Natural killer cell (primary cell): ENCODE results near the gene ZNF318. TPM values are rescaled to one million over a fixed set of nuclear protein-coding genes. Genes with fewer than 3 reads are reported as not detected.
"Not testable (repeated sequence)": the region's sequence is repeated elsewhere in the genome, so short reads cannot be mapped to it uniquely, and the experiment has no call there.

Source experiments
- ATAC-seq, 3 donors: fragments of 150-1000 bp in 2 of 3; fragments of 200-7000 bp in 1 of 3; cut with Tn5 transposase; 1 replicate in 1 of 3; 2 replicates in 2 of 3; pipeline ENCODE4 v1.10.0; 2021; ENCODE audit warnings: mild to moderate bottlenecking in 2 of 3, moderate library complexity in 2 of 3
- DNase-seq, 2 donors: peaks; one replicate each; pipeline versions ENCODE4 v3.0.0 to v3.0.0-alpha.2; 2013 to 2021; ENCODE audit warnings: mixed read lengths in 1 of 2
- H3K27ac ChIP-seq: one replicate; pipeline ENCODE4 v1.5.1; 2013; ENCODE audit warnings: mild to moderate bottlenecking, low read length
- H3K27me3 ChIP-seq: one replicate; pipeline ENCODE4 v1.6.1; 2013; ENCODE audit warnings: low read length; ENCODE audit not compliant: control insufficient read depth, insufficient read depth
- H3K36me3 ChIP-seq: one replicate; pipeline ENCODE4 v1.6.1; 2013; ENCODE audit warnings: low read length; ENCODE audit not compliant: control insufficient read depth, insufficient read depth
- H3K4me1 ChIP-seq: one replicate; pipeline ENCODE4 v1.6.1; 2013; ENCODE audit warnings: low read length; ENCODE audit not compliant: control insufficient read depth, insufficient read depth
- H3K4me3 ChIP-seq: one replicate; pipeline ENCODE4 v1.5.1; 2013; ENCODE audit warnings: low read length
- H3K9me3 ChIP-seq: one replicate; pipeline ENCODE4 v1.6.1; 2013; ENCODE audit warnings: low read length; ENCODE audit not compliant: control insufficient read depth, insufficient read depth
- H3K27ac Mint-ChIP-seq, 2 donors: one replicate each; pipeline ENCODE4 v1.8.0; 2022; ENCODE audit warnings: mild to moderate bottlenecking in 2 of 2, mixed read lengths in 2 of 2, moderate library complexity in 1 of 2
- H3K27me3 Mint-ChIP-seq, 2 donors: one replicate each; pipeline ENCODE4 v1.8.0; 2022; ENCODE audit warnings: low read depth in 2 of 2, mixed read lengths in 2 of 2
- H3K36me3 Mint-ChIP-seq: one replicate; pipeline ENCODE4 v1.8.0; 2022; ENCODE audit warnings: mixed read lengths
- H3K4me1 Mint-ChIP-seq, 2 donors: one replicate each; pipeline ENCODE4 v1.8.0; 2022; ENCODE audit warnings: mixed read lengths in 2 of 2
- H3K4me3 Mint-ChIP-seq: one replicate; pipeline ENCODE4 v1.8.0; 2022; ENCODE audit warnings: mild to moderate bottlenecking, moderate library complexity, mixed read lengths
- H3K9me3 Mint-ChIP-seq, 2 donors: one replicate each; pipeline ENCODE4 v1.8.0; 2022; ENCODE audit warnings: mixed read lengths in 2 of 2
- WGBS: methylation state at CpG from one replicate; pipeline ENCODE4 v1.1.7; 2013; ENCODE audit warnings: missing lambda C conversion rate; ENCODE audit not compliant: insufficient coverage; 5-methylcytosine and 5-hydroxymethylcytosine counted together
- intact Hi-C: fragments of 100-400 bp; cut with micrococcal nuclease; formaldehyde crosslinking; loops from one replicate; pipeline ENCODE4 v1.14.2; 2022
- total RNA-seq, 4 donors: library from RNA; stranded (reverse); fragments of 120-200 nt in 1 of 4; gene quantifications; one replicate each; pipeline versions ENCODE4 v1.2.3 to v1.2.4, GENCODE V29; 2013 to 2022
- TF ChIP-seq, protein P1 (sequence below): fragments of 200-600 bp; IDR thresholded peaks from one replicate; pipeline ENCODE4 v1.8.0; 2022; ENCODE audit warnings: antibody characterized with exemption

ZNF318 gene
- total RNA-seq, 3 donors from 2014 or later (not counting 1 experiment from before 2014, with no cell fraction given), result 34.6 to 45.9 (median 43.0) TPM

DNA sequence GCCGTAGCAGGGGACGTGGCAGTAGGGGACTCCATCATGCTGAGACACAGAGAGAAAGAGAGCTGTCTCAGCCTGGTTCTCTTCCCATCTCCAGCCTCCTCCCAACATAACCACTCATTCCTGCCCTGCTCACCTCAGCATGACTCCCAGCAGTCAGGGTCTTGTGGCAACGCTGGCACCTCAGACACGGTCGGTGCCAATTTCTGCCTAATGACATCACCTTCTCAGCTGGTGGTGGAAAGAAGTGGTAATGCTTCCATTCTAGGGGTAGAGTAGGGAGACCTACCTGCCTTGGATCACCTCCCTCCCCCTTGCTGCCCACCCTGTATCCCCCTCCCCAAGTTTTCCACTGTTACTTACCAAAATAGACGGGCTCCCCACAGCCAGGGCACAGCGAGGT is 63.4 kb downstream of the ZNF318 start:
- Histone ChIP-seq H3K27me3 (no peaks in the 10 kb centered on the region), H3K36me3 (no peaks in the 10 kb centered on the region), H3K4me3 (no peak overlapping the region), H3K9me3 (no peaks in the 10 kb centered on the region), H3K27ac (no peak overlapping the region), H3K4me1 (peaks cover 13% of the 10 kb centered on the region)
- H3K27ac Mint-ChIP-seq, result no peak overlapping the region
- no peak overlapping the region for H3K4me3 Mint-ChIP-seq
- TF ChIP-seq, protein P1, sequence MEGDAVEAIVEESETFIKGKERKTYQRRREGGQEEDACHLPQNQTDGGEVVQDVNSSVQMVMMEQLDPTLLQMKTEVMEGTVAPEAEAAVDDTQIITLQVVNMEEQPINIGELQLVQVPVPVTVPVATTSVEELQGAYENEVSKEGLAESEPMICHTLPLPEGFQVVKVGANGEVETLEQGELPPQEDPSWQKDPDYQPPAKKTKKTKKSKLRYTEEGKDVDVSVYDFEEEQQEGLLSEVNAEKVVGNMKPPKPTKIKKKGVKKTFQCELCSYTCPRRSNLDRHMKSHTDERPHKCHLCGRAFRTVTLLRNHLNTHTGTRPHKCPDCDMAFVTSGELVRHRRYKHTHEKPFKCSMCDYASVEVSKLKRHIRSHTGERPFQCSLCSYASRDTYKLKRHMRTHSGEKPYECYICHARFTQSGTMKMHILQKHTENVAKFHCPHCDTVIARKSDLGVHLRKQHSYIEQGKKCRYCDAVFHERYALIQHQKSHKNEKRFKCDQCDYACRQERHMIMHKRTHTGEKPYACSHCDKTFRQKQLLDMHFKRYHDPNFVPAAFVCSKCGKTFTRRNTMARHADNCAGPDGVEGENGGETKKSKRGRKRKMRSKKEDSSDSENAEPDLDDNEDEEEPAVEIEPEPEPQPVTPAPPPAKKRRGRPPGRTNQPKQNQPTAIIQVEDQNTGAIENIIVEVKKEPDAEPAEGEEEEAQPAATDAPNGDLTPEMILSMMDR, result no peak
- WGBS, result 97% methylated on average over 3 of the region's 7 CpGs
- DNase-seq, result no peak
- no peaks in the 10 kb centered on the region for H3K9me3 Mint-ChIP-seq
- no peaks in the 10 kb centered on the region for H3K36me3 Mint-ChIP-seq
- intact Hi-C loops, result no loop called here
- H3K27me3 Mint-ChIP-seq, result peaks cover 3 to 9% of the 10 kb centered on the region in 2 donors
- H3K4me1 Mint-ChIP-seq, result peaks cover 0 to 9% of the 10 kb centered on the region in 2 donors
- ATAC-seq, result no peak

DNA sequence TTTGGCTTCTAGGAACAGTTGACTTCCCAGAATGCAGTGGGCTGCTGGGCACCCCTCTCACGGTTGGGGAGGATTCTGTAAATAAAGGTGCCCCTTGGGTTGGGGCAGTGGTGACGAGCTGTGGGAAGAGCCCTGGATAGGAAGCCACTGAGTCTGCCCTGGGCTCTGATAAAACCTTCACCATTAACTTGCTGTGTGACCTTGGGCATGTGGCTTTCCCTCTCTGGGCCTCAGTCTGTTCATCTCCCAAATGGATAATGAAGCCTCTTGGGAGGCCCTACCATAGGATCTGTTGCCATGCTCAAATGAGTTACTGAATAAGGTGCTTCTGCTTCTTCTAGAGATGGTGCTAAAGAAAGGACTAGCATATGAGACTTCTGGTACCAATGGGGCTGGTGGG is 64.6 kb downstream of the ZNF318 start:
- Mint-ChIP-seq H3K9me3 (no peaks in the 10 kb centered on the region), H3K27ac (no peak overlapping the region), H3K36me3 (no peaks in the 10 kb centered on the region), H3K4me3 (no peak overlapping the region), H3K27me3 (peaks cover 0 to 3% of the 10 kb centered on the region in 2 donors), H3K4me1 (peaks cover 0 to 9% of the 10 kb centered on the region in 2 donors)
- no peak for DNase-seq
- intact Hi-C loops, result no loop called here
- TF ChIP-seq, protein P1, result no peak
- H3K4me1 ChIP-seq, result peaks cover 13% of the 10 kb centered on the region
- no peaks in the 10 kb centered on the region for H3K36me3 ChIP-seq
- no peak overlapping the region for H3K27ac ChIP-seq
- H3K27me3 ChIP-seq, result no peaks in the 10 kb centered on the region
- no peak for ATAC-seq
- H3K4me3 ChIP-seq, result no peak overlapping the region
- no peaks in the 10 kb centered on the region for H3K9me3 ChIP-seq
- WGBS, result 96% methylated on average over 2 of the region's 2 CpGs

DNA sequence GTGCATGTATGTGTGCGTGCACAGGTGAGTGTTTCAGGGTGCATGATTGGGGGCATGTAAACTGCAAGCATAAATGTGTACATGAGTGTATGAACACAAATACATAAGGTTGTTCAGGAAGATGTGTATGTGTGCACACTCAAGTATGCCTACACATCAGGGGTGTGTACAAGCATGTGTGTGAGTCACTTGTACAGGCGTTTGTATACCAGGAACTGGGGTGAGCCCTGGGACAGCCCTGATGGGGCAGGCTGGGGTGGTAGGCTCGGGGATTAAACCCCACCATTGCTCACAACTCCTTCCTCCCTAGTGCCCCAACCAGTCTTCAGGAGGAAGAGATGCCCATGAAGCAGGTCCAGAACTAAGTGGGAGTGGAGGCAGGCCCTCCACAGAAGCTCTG is 65.1 kb downstream of the ZNF318 start:
- Mint-ChIP-seq H3K4me1 (peaks cover 0 to 9% of the 10 kb centered on the region in 2 donors), H3K27me3 (peaks cover 0 to 3% of the 10 kb centered on the region in 2 donors), H3K9me3 (no peaks in the 10 kb centered on the region), H3K36me3 (no peaks in the 10 kb centered on the region), H3K4me3 (no peak overlapping the region), H3K27ac (no peak overlapping the region)
- Histone ChIP-seq H3K27ac (no peak overlapping the region), H3K4me3 (no peak overlapping the region), H3K27me3 (no peaks in the 10 kb centered on the region), H3K4me1 (peaks cover 13% of the 10 kb centered on the region), H3K36me3 (no peaks in the 10 kb centered on the region), H3K9me3 (no peaks in the 10 kb centered on the region)
- 91% methylated on average over 2 of the region's 3 CpGs for WGBS
- TF ChIP-seq, protein P1, result no peak
- ATAC-seq (no peak), DNase-seq (no peak)
- intact Hi-C loops, result no loop called here

DNA sequence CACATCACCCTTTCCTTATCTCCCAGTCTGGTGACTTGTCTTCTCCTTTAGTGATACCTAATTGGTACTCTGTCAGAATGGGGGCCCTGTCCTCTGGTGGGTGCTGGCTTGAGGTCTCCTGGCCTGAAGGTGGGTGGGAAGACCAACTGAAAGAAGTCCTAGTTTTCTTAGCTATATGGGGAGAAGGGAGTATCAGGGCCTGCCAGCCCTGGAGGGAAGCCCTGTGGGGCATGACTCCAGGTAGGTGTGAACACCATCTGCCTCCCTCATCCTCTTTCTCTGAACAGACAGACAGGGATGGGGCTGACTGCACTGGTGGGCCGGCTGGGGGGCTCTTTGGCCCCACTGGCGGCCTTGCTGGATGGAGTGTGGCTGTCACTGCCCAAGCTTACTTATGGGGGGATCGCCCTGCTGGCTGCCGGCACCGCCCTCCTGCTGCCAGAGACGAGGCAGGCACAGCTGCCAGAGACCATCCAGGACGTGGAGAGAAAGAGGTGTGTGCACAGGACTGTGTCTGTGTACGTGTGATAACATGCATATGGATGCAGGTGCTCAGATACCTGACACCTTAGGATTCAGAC is 65.6 kb downstream of the ZNF318 start:
- 82% methylated on average over 8 of the region's 8 CpGs for WGBS
- Histone ChIP-seq H3K27me3 (no peaks in the 10 kb centered on the region), H3K27ac (no peak overlapping the region), H3K4me3 (no peak overlapping the region), H3K9me3 (no peaks in the 10 kb centered on the region), H3K4me1 (peaks cover 10% of the 10 kb centered on the region), H3K36me3 (no peaks in the 10 kb centered on the region)
- ATAC-seq (no peak), DNase-seq (no peak)
- TF ChIP-seq, protein P1, result no peak
- Mint-ChIP-seq H3K4me1 (peaks cover 0 to 8% of the 10 kb centered on the region in 2 donors), H3K4me3 (no peak overlapping the region), H3K27ac (no peak overlapping the region), H3K9me3 (no peaks in the 10 kb centered on the region), H3K36me3 (no peaks in the 10 kb centered on the region), H3K27me3 (peaks cover 0 to 3% of the 10 kb centered on the region in 2 donors)
- intact Hi-C loops, result no loop called here

DNA sequence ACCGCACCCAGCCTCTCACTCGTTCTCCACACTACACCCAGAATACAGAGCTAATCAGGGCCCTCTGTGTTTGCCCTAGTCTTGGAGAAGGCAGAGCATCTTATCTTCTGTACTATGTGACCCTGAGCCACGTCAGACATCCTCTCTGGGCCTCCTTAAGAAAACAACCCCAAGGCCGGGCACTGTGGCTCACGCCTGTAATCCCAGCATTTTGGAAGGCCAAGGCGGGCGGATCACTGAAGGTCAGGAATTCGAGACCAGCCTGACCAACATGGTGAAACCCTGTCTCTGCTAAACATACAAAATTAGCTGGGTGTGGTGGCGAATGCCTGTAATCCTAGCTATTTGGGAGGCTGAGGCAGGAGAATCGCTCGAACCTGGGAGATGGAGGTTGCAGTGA is 66.4 kb downstream of the ZNF318 start:
- H3K4me1 Mint-ChIP-seq, H3K27ac ChIP-seq, H3K36me3 ChIP-seq, H3K4me3 Mint-ChIP-seq, H3K9me3 ChIP-seq, H3K27me3 Mint-ChIP-seq, H3K27ac Mint-ChIP-seq, H3K36me3 Mint-ChIP-seq, ATAC-seq, H3K4me3 ChIP-seq, H3K4me1 ChIP-seq, intact Hi-C loops, DNase-seq, H3K9me3 Mint-ChIP-seq, H3K27me3 ChIP-seq: not testable (repeated sequence)
- 91% methylated on average over 11 of the region's 11 CpGs for WGBS
